Panc1 (cell line): ENCODE results near the gene WDR1. TPM values are rescaled to one million over a fixed set of nuclear protein-coding genes. Genes with fewer than 3 reads are reported as not detected.

Experiments used
- ATAC-seq: fragments of 200-7000 bp; cut with Tn5 transposase; 2 replicates; pipeline ENCODE4 v1.9.1; 2020; ENCODE audit warnings: mild to moderate bottlenecking, moderate library complexity
- BruUV-seq: library from RNA; stranded (reverse); fragments of 400-500 nt; replicated peaks from 2 replicates; lab custom pipeline; 2021; lab: Mats Ljungman, UMichigan
- CTCF ChIA-PET: fragments of 300-600 bp; sonication (Branson Sonifier 250); formaldehyde crosslinking; loops from one replicate; lab custom pipeline; 2022; ENCODE audit warnings: antibody characterized with exemption; lab: Charles Lee
- POLR2A ChIA-PET: fragments of 300-600 bp; sonication (Branson Sonifier 250); formaldehyde crosslinking; loops from one replicate; lab custom pipeline; 2022; ENCODE audit warnings: antibody characterized with exemption; lab: Charles Lee
- DNase-seq: peaks from one replicate; pipeline ENCODE4 v3.0.0-alpha.2; 2010; ENCODE audit warnings: low read depth, low spot score
- H3K27ac ChIP-seq: 2 replicates; pipeline ENCODE4 v1.5.1; 2011; ENCODE audit warnings: mild to moderate bottlenecking, low read length, inconsistent platforms
- H3K27me3 ChIP-seq: fragments of 200-500 bp; sonication (Bioruptor generic); 2 replicates; pipeline ENCODE4 v1.6.0; 2014; ENCODE audit warnings: low read length, inconsistent platforms; ENCODE audit not compliant: control insufficient read depth, insufficient read depth
- H3K36me3 ChIP-seq: fragments of 200-500 bp; sonication (Bioruptor generic); 2 replicates; pipeline ENCODE4 v1.5.1; 2014; ENCODE audit warnings: inconsistent platforms, mild to moderate bottlenecking, low read length, moderate library complexity; ENCODE audit not compliant: control insufficient read depth, insufficient read depth
- H3K4me1 ChIP-seq: 2 replicates; pipeline ENCODE4 v1.5.1; 2011; ENCODE audit warnings: inconsistent platforms, mild to moderate bottlenecking, low read length, moderate library complexity; ENCODE audit not compliant: control insufficient read depth, insufficient read depth
- H3K4me3 ChIP-seq, 2 experiments: 2 replicates each; pipeline ENCODE4 v1.5.1; 2011 to 2012; ENCODE audit warnings: low read depth in 2 of 2, low read length in 2 of 2, mild to moderate bottlenecking in 2 of 2, inconsistent platforms in 1 of 2, moderate library complexity in 1 of 2
- H3K9me3 ChIP-seq: fragments of 200-500 bp; sonication (Bioruptor generic); 2 replicates; pipeline ENCODE4 v1.5.1; 2014; ENCODE audit warnings: low read depth, mild to moderate bottlenecking, inconsistent platforms, low read length, moderate library complexity; ENCODE audit not compliant: control insufficient read depth, insufficient read depth
- POLR2AphosphoS5 ChIP-seq: IDR thresholded peaks from 2 replicates; pipeline ENCODE4 v1.6.1; 2012; ENCODE audit warnings: mild to moderate bottlenecking, low read depth, low read length, moderate library complexity
- SIN3A ChIP-seq: IDR thresholded peaks from 2 replicates; pipeline ENCODE4 v1.6.1; 2012; ENCODE audit warnings: low read depth, mild to moderate bottlenecking, low read length, moderate library complexity, borderline replicate concordance; ENCODE audit not compliant: insufficient read depth
- TCF7L2 ChIP-seq: IDR thresholded peaks from 2 replicates; pipeline ENCODE4 v1.6.1; 2011; ENCODE audit warnings: mild to moderate bottlenecking, low read depth, low read length, inconsistent platforms
- in situ Hi-C: cut with HindIII; loops from 2 replicates; pipeline ENCODE4 v1.10.0; 2016; ENCODE audit warnings: low sequenced_read_pairs, low pct_unique_long_range_greater_than_20kb
- intact Hi-C: fragments of 100-400 bp; cut with micrococcal nuclease; formaldehyde crosslinking; loops from one replicate; pipeline ENCODE4 v1.10.0; 2022; ENCODE audit not compliant: unreplicated experiment
- total RNA-seq: library from RNA; stranded (reverse); gene quantifications from one replicate; pipeline ENCODE4 v1.2.1, GENCODE V29; 2021; ENCODE audit not compliant: unreplicated experiment
- TF ChIP-seq, protein P1 (sequence below): fragments of 450-650 bp; IDR thresholded peaks from 2 replicates; pipeline ENCODE4 v1.5.1; 2017; ENCODE audit warnings: mild to moderate bottlenecking
- TF ChIP-seq, protein P2 (sequence below), 2 experiments: IDR thresholded peaks; 2 replicates each; pipeline ENCODE4 v1.6.1; 2011 to 2012; ENCODE audit warnings: low read depth in 2 of 2, control low read depth in 1 of 2, low read length in 1 of 2, mild to moderate bottlenecking in 1 of 2, moderate library complexity in 1 of 2; ENCODE audit not compliant: insufficient read depth in 1 of 2

Gene WDR1
- total RNA-seq, 1 experiment from 2014 or later = 260 TPM

DNA sequence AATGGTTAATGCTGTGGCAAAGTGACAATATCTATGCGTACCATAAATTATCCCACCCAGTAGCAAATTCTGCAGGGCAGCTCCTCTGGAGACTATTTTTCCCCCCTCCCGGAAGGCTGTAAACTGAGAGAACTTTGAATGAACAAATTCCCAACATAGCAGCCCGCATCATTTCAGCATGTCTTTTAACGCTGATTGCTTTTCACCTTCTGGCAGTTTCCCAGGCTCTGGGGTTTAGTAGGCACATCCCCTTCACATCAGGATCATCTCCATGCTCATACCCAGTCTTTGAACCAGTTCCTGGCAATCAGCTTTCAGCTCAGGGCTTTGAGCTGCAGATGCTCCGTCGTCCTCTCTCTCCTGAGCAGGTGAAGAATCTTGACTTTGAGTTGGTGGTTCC, 26.6 kb upstream of the WDR1 start:
- no peaks in the 10 kb centered on the region for H3K4me1 ChIP-seq
- in situ Hi-C loops (no loop called here), intact Hi-C loops (no loop called here)
- H3K4me3 ChIP-seq = no peak overlapping the region
- TF ChIP-seq, protein P1, sequence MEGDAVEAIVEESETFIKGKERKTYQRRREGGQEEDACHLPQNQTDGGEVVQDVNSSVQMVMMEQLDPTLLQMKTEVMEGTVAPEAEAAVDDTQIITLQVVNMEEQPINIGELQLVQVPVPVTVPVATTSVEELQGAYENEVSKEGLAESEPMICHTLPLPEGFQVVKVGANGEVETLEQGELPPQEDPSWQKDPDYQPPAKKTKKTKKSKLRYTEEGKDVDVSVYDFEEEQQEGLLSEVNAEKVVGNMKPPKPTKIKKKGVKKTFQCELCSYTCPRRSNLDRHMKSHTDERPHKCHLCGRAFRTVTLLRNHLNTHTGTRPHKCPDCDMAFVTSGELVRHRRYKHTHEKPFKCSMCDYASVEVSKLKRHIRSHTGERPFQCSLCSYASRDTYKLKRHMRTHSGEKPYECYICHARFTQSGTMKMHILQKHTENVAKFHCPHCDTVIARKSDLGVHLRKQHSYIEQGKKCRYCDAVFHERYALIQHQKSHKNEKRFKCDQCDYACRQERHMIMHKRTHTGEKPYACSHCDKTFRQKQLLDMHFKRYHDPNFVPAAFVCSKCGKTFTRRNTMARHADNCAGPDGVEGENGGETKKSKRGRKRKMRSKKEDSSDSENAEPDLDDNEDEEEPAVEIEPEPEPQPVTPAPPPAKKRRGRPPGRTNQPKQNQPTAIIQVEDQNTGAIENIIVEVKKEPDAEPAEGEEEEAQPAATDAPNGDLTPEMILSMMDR = no peak
- TF ChIP-seq, protein P2, sequence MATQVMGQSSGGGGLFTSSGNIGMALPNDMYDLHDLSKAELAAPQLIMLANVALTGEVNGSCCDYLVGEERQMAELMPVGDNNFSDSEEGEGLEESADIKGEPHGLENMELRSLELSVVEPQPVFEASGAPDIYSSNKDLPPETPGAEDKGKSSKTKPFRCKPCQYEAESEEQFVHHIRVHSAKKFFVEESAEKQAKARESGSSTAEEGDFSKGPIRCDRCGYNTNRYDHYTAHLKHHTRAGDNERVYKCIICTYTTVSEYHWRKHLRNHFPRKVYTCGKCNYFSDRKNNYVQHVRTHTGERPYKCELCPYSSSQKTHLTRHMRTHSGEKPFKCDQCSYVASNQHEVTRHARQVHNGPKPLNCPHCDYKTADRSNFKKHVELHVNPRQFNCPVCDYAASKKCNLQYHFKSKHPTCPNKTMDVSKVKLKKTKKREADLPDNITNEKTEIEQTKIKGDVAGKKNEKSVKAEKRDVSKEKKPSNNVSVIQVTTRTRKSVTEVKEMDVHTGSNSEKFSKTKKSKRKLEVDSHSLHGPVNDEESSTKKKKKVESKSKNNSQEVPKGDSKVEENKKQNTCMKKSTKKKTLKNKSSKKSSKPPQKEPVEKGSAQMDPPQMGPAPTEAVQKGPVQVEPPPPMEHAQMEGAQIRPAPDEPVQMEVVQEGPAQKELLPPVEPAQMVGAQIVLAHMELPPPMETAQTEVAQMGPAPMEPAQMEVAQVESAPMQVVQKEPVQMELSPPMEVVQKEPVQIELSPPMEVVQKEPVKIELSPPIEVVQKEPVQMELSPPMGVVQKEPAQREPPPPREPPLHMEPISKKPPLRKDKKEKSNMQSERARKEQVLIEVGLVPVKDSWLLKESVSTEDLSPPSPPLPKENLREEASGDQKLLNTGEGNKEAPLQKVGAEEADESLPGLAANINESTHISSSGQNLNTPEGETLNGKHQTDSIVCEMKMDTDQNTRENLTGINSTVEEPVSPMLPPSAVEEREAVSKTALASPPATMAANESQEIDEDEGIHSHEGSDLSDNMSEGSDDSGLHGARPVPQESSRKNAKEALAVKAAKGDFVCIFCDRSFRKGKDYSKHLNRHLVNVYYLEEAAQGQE (IDR thresholded peaks at IDR 0.05; ENCODE audit: insufficient read depth in 1 of 2, low read depth in 2 of 2, low read length in 1 of 2) = no peak
- no peak for TF ChIP-seq POLR2AphosphoS5
- TF ChIP-seq TCF7L2 = no peak
- no peak for TF ChIP-seq SIN3A
- no peaks in the 10 kb centered on the region for H3K36me3 ChIP-seq
- CTCF ChIA-PET = no interaction called here
- H3K27me3 ChIP-seq = peaks cover 2% of the 10 kb centered on the region; the same call in 1 of the 2 replicates
- H3K9me3 ChIP-seq = no peaks in the 10 kb centered on the region
- POLR2A ChIA-PET = no interaction called here
- ATAC-seq (no peak), DNase-seq (no peak)
- no TSS peak for BruUV-seq
- H3K27ac ChIP-seq = no peak overlapping the region

DNA sequence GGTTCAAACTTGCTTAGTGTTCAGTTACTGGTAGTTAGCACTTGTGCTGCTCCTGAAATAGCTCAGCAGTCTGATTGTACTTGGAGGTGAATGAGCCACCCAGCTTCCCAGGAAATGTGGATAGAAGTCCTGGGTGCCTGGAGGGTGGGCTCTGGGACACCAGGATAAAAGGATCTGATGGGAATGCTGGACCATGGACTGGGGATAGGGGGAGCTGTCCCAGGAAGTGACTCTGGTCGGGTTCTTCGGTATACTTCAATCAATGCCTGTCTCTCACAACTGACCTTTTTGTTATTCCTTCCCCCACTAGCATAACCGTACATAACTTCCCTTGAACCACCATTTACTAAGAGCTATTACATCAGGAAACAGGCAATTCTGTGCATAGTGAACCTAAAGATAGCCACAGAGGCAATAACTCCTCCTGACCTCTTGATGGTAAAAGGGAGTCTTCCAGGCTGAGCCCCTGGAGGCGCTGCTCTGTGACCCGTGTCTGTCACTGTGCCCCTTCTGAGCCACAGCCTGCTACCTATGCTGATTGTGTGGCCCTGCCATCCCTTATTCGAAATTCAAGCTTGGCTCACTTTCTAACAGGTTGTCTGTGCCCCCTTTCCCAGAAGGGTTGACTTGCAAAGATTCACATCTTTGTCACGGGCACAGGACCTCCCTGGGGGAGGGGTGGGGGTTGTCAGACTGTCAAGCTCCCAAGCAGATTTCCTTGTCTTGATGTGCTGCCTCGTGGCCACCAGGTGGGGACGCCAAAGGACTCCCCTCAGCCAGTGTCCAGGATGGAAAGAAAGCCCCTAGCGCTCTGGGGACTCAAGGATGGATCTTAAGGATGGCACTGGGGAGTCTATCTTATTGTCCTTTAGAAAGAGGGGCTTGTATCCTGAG, 24.5 kb upstream of the WDR1 start:
- TF ChIP-seq POLR2AphosphoS5 = no peak
- no peak for TF ChIP-seq SIN3A
- no peak for TF ChIP-seq TCF7L2
- TF ChIP-seq, protein P2 (IDR thresholded peaks at IDR 0.05; ENCODE audit: insufficient read depth in 1 of 2, low read depth in 2 of 2, low read length in 1 of 2) = no peak
- TF ChIP-seq, protein P1 = no peak
- peaks cover 2% of the 10 kb centered on the region; the same call in 1 of the 2 replicates for H3K27me3 ChIP-seq
- CTCF ChIA-PET = no interaction called here

More for the DNA sequence above, 24.5 kb upstream of the WDR1 start:
- in situ Hi-C loops (no loop called here), intact Hi-C loops (no loop called here)
- POLR2A ChIA-PET = no interaction called here
- Histone ChIP-seq H3K27ac (no peak overlapping the region), H3K4me3 (no peak overlapping the region), H3K4me1 (no peaks in the 10 kb centered on the region), H3K9me3 (no peaks in the 10 kb centered on the region), H3K36me3 (no peaks in the 10 kb centered on the region)
- DNase-seq (no peak), ATAC-seq (no peak)
- BruUV-seq = no TSS peak
